Right ventricle myocardium inferior (tissue), 1 donor: ENCODE results near the gene SPOCK1. TPM values are rescaled to one million over a fixed set of nuclear protein-coding genes. Genes with fewer than 3 reads are reported as not detected.

Experiments used
- ATAC-seq: fragments of 200-7000 bp; cut with Tn5 transposase; one replicate; pipeline ENCODE4 v1.9.1; 2020; ENCODE audit warnings: mild to moderate bottlenecking, moderate library complexity
- DNase-seq: peaks from one replicate; pipeline ENCODE4 v3.0.0; 2021; ENCODE audit errors: missing footprints
- intact Hi-C: fragments of 100-400 bp; cut with DNase I; formaldehyde crosslinking; loops from one replicate; pipeline ENCODE4 v1.11.0; 2022
- total RNA-seq: library from RNA; stranded (reverse); fragmentation: NEBNext Ultra II Directional; extraction: Animal tissue kit (Norgen Biotek cat#: 25700); gene quantifications from one replicate; pipeline ENCODE4 v1.2.1, GENCODE V29; 2021
- donor health status: DM: no; HTN: yes; CAD: no; lungs with severe emphysema.

SPOCK1 gene
- total RNA-seq, 1 donor from 2014 or later, result 35.5 TPM

GRCh38 chr5:137375741-137376526 is 123.2 kb downstream of the SPOCK1 start:
- ATAC-seq (peak; percentile 94), DNase-seq (peak; percentile 70)
- intact Hi-C loops, result no loop called here

GRCh38 chr5:137374110-137374714 is 124.9 kb downstream of the SPOCK1 start:
- DNase-seq, result no peak

GRCh38 chr5:137372773-137373160 is 126.4 kb downstream of the SPOCK1 start:
- DNase-seq (no peak), ATAC-seq (no peak)
- intact Hi-C loops, result no loop called here

More at GRCh38 chr5:137374110-137374714, 124.9 kb downstream of the SPOCK1 start:
- ATAC-seq, result no peak
- intact Hi-C loops, result no loop called here

- DNase-seq (no peak), ATAC-seq (no peak)
- intact Hi-C loops, result no loop called here
These were observed 126.9 kb downstream of the SPOCK1 start for GRCh38 chr5:137372016-137372772.

DNA sequence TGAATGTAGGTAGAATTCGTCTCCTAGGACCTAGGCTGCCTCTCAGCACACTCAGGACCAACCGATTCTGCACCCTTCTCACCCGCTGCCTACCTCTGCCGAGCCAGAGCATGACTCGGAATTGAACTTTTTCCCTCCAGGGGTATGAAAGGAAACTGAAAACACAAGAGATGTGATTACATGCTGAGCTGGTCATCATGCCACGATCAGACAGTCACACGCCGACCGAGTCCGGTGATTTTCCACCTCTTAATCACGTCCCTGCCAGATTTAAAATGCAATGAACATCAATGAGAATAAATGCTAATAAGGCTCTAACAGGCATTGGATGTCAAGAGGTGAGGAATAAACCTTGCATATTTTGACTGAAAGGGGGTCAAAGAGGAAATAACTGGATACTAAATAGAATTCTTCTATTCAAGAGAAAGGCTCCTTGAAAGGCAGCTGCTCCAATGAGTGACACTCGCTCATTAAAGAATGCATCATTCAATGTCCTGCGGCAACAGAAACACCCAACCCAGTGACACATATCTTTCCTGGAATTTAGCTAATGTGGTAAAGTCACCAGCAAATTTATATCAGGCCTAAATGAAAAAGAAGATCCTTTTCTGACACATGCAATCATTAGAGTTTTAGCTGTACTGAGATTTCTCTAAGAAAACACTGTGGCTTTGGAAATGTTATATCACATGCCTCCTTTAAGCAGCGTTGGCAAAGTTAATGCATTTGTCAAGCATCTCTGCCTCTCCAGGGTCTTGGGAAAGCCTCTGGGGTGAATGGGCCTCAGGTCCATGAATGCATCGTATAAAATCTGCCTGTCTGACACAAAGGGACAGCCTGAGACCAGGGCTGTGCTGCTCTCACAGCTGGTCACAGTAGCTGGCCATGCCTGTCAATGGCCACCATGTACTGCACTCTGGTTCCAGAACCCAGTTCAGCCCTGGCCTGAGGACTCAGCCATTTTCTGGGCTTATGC is 128.7 kb downstream of the SPOCK1 start:
- intact Hi-C loops, result no loop called here
- ATAC-seq (no peak), DNase-seq (no peak)

DNA sequence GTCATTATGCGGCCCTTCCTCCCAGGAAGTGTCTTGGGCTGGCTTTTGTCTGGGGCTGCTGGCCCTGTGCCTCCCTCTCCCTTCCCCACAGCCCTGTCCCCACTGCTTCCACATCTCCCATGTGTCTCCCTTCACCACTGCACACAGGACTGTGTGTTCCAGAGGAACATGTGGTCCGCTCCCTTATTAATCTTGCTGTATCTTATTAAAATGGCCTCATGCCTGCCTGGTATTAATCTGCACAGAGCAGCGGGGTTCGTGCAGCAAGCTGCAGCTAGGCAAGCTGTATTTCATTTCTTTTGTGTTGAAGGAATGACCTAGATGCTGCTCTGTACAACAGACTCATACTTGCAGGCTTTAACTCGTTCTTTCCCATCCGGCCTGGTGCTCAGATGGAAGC is 130.5 kb downstream of the SPOCK1 start:
- DNase-seq (no peak), ATAC-seq (no peak)
- intact Hi-C loops, result no loop called here

- intact Hi-C loops, result no loop called here
- DNase-seq, result no peak
- ATAC-seq, result no peak
These were observed 131.2 kb downstream of the SPOCK1 start for GRCh38 chr5:137367951-137368350.

DNA sequence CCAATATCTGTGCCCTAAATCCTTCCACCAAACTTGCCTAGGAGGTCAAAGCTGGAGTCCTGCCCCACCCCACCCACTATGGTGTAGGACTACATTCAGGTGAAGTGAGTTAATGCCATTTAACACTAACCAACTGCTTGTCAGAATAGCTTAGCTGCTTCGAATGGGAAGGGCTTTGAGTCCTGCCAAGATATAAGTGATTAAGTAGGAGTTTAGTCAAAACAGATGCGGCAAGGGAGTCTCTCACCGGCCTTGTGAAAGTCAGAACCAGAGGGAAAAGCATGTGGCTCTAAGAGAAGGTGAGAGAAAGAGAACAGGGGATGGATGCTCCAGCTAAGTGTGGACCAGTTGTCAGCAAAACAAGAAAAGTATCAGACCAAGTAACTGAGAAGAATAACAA is 132.6 kb downstream of the SPOCK1 start:
- ATAC-seq, result no peak
- intact Hi-C loops, result no loop called here
- DNase-seq, result no peak

DNA sequence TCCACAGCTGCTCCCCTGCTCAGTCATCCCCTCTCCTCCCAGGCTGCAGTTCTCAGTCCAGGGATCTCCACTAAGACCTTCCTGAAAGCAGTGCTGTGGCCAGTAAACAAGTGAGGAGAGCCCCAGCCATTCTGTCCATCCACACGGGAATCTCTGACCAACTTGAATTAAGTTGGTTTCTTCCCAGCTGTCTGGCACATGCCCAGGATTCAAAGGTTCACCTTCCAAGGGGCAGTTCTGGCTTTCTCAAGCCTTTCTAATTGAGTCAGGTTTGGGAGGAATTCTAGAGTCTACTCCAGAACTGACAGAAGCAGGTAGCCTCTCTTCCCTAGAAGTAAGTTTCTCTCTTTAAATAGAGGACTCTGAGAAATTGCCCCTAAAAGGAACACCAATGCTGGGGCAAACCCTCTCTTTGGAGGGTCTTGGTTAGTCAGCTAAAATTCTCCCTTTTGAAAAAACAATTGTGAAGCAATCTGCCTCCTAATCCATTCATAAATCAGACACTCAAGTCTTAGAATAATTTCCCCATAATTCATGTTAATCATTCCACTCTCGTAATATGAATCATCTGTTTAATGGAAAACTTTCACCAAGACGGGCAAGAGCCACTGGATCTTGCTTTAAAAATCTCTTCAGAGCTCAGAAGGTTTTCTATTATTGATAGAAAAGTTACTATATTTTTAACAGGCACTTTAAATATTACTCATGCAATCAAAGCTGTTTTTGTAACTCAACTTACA is 133.8 kb downstream of the SPOCK1 start:
- intact Hi-C loops, result no loop called here
- DNase-seq (no peak), ATAC-seq (no peak)

DNA sequence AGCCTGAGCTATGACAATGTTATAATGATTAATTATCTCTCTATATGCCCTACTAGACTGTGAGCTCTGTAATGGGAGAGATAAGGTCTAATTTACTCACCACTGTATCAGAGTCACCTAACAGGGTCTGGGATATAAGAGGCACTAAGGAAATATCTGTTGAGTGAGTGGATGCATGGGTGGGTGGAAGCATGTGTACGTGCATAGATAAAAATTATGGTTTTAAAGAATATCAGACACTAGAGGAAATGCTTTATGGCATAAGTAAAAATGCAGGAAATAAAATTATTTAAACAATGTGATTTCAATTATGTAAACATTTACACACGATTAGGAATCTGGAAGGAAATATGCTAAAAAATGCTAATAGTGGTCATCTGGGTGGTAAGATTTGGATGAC is 137.8 kb downstream of the SPOCK1 start:
- ATAC-seq (no peak), DNase-seq (no peak)
- intact Hi-C loops, result no loop called here

GRCh38 chr5:137360607-137361006 is 138.5 kb downstream of the SPOCK1 start:
- ATAC-seq, result no peak
- intact Hi-C loops, result no loop called here
- DNase-seq, result no peak

DNA sequence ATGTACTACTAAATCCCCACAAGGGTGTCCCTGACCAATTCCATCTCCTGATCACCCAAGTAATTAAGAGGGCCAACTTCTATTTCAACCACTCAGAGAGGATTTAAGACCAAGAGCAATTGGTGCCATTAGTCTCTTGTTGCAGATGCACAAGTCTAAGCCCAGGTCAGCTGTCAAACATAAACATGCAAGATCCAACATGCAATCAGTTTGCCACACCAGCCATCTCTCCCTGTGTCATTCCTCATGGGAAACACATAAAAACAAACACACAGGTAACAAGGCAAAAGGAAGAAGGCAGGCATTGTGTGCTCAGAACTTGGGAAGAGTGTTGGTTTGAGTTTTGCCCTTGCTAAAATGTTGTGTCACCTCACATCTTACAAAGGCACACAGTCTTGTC is 139.2 kb downstream of the SPOCK1 start:
- DNase-seq (no peak), ATAC-seq (no peak)
- intact Hi-C loops, result no loop called here

- no peak for ATAC-seq
- intact Hi-C loops, result no loop called here
- no peak for DNase-seq
These were observed 141.7 kb downstream of the SPOCK1 start for GRCh38 chr5:137357436-137357835.

GRCh38 chr5:137356127-137356526 is 143.0 kb downstream of the SPOCK1 start:
- DNase-seq, result no peak
- intact Hi-C loops, result no loop called here
- ATAC-seq, result no peak

DNA sequence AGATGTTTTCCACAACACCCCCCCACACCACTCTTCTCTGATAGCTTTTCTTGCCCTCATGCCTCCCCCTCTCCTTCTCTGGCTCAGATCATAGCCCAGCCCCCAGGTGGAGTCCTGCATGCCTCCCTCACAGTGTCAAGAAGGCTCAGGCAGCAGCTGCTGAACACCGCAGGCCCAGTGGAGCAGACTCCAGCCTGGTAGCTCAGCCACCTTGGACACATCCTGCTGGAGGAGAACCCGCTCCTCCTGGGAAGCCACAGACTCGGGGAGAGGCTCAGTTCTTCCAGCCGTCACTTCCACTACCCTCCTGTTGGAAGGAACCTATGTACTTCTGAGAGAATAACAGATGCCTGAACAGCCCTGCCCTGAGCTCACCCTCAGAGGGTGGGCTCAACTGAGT is 143.4 kb downstream of the SPOCK1 start:
- no peak for ATAC-seq
- intact Hi-C loops, result no loop called here
- no peak for DNase-seq

DNA sequence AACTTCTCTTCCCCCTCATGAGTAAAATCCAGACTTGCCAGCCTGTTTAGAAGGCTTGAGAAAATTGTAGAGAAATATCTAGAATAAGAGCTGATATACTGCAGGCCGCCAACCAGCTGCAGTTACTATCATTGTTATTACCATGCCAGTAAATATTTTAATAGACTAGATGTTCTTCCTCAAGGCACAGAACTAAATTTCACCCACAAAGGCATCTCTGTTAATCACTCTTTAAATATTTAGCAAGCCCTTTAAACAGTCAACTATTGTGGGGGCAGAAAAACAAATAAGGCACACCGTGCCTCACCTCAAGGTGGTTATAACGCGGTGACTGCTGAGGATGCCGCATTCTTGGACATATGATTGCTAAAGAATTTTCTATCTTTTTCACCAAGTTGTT is 147.0 kb downstream of the SPOCK1 start:
- intact Hi-C loops, result no loop called here
- DNase-seq (no peak), ATAC-seq (no peak)

DNA sequence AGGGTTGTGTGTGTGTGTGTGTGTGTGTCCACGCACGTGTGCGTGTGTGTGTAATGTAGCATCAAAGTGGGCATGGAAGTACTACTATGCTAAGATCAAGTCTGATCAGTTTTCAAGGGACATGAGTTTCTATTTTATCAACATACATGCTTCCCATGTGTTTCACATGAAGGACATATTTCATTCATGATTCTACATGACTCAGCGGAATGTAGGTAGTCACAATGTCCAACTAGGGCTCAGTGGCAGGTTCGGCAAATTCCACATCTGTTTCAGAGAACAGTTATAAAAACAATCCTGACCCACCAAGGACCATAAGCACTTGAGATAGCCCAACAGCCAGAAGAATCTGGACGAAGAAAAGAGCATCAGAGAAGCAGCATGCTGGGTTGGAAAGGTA is 148.3 kb downstream of the SPOCK1 start:
- intact Hi-C loops, result no loop called here
- ATAC-seq (no peak), DNase-seq (no peak)

DNA sequence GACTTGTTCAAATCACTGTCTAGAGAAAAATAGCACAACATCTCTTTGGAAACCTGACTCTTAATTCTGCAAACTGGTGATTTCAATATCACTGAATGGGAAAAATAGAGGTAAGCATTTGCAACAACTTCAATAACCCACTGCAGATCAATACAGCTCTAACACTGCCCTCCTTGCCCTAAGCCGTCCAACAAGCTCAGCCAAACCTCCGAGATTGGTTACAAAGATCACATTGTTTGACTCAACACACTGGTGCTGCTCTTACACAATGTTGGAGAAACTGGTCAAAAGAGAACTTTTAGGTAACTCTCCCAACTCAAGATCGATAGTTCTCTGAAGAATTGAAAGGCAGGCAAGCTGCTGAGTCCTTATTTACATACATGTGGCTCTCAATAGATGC is 150.4 kb downstream of the SPOCK1 start:
- no peak for ATAC-seq
- intact Hi-C loops, result no loop called here

More for the DNA sequence above, 150.4 kb downstream of the SPOCK1 start:
- no peak for DNase-seq
